Right lobe of liver (tissue), 6 donors: ENCODE data around the gene ASB15. TPM values are rescaled to one million over a fixed set of nuclear protein-coding genes. Genes with fewer than 3 reads are reported as not detected.

Experiments used
- ATAC-seq, 4 donors: fragments of 200-7000 bp; cut with Tn5 transposase; one replicate each; pipeline ENCODE4 v1.9.1; 2020; ENCODE audit warnings: mild to moderate bottlenecking in 4 of 4, moderate library complexity in 4 of 4
- DNase-seq, 3 donors: peaks; one replicate each; pipeline ENCODE4 v3.0.0-alpha.2; 2020
- H3K27ac ChIP-seq, 3 donors: fragments of 200-600 bp; one replicate each; pipeline ENCODE4 v1.8.0; 2022
- H3K27me3 ChIP-seq, 2 donors: fragments of 200-600 bp; one replicate each; pipeline ENCODE4 v1.8.0; 2022
- H3K36me3 ChIP-seq, 4 donors: fragments of 200-600 bp; sonication (generic) in 1 of 4; one replicate each; pipeline versions ENCODE4 v1.5.1 to v1.8.0; 2017 to 2022; ENCODE audit warnings: control low read depth in 1 of 4
- H3K4me1 ChIP-seq, 4 donors: fragments of 200-600 bp; sonication (generic) in 1 of 4; one replicate each; pipeline versions ENCODE4 v1.5.1 to v1.8.0; 2017 to 2022; ENCODE audit warnings: control low read depth in 1 of 4
- H3K4me3 ChIP-seq, 3 donors: fragments of 200-600 bp; one replicate each; pipeline ENCODE4 v1.8.0; 2022
- H3K9me3 ChIP-seq, 4 donors: fragments of 200-600 bp; sonication (generic) in 1 of 4; one replicate each; pipeline versions ENCODE4 v1.5.1 to v1.8.0; 2017 to 2022; ENCODE audit warnings: control low read depth in 1 of 4
- POLR2A ChIP-seq: fragments of 450-650 bp; IDR thresholded peaks from one replicate; pipeline ENCODE4 v1.6.1; 2017; ENCODE audit warnings: antibody characterized with exemption, mild to moderate bottlenecking
- WGBS: methylation state at CpG from one replicate; pipeline ENCODE4 v1.1.6; 2018; ENCODE audit warnings: low coverage, low lambda C conversion rate; ENCODE audit not compliant: insufficient coverage; ENCODE audit errors: missing lambda C conversion rate; 5-methylcytosine and 5-hydroxymethylcytosine counted together
- intact Hi-C, 2 donors: fragments of 100-400 bp; cut with DNase I; formaldehyde crosslinking; loops; one replicate each; pipeline versions ENCODE4 v1.11.2 to v1.14.1; 2022
- total RNA-seq, 6 experiments: library from RNA; depleted of rRNA in 2 of 6; stranded (reverse); fragments of >200 nt in 2 of 6; fragmentation: NEBNext Ultra II Directional in 3 of 6; extraction: Animal tissue kit (Norgen Biotek cat#: 25700) in 3 of 6; gene quantifications; one replicate each; pipeline versions ENCODE4 v1.1.0 to v1.2.4, GENCODE V29; 2016 to 2023
- TF ChIP-seq, protein P1 (sequence below), 4 donors: fragments of 200-600 bp in 3 of 4; fragments of 450-650 bp in 1 of 4; IDR thresholded peaks; one replicate each; pipeline versions ENCODE4 v1.5.1 to v1.8.0; 2016 to 2022; ENCODE audit warnings: antibody characterized with exemption in 4 of 4, mild to moderate bottlenecking in 2 of 4
- donor health status: DM: no; HTN: yes; CAD: no.
- donor health status: DM: no; HTN: no; CAD: no.
- donor health status: DM: no; HTN: no; CAD: no.
- donor health status: DM: no; HTN: yes; CAD: no.
- donor health status: DM: no; HTN: yes; CAD: no.

ASB15 gene
- total RNA-seq, 6 experiments from 2014 or later: not detected

DNA sequence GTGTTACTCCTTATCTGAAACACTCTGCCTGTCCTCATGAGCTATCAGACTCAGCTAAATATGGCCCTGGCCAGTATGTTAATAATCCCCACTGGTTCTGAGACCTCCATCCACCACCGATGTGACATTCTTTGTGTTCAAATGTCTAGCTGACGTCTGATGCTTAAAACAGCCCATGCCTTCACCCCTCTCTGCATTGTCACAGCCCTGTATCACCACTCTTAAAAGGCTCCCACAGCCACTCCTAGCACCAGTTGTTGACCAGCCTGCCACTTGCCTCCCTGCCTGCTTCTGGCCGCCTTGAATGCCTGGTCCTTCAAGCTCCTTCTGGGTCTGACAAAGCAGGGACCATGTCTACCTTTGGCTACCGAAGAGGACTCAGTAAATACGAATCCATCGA lies 54.0 kb downstream of the ASB15 start, which contains the start of gene LMOD2:
TSS of gene LMOD2 (plus strand) at position 253 of the 400 bp plus-strand sequence. CDS start at position 351, 98 bp downstream.
- no peaks in the 10 kb centered on the region for H3K27me3 ChIP-seq
- no peak within 1 kb of the TSS for H3K27ac ChIP-seq
- TF ChIP-seq, protein P1, sequence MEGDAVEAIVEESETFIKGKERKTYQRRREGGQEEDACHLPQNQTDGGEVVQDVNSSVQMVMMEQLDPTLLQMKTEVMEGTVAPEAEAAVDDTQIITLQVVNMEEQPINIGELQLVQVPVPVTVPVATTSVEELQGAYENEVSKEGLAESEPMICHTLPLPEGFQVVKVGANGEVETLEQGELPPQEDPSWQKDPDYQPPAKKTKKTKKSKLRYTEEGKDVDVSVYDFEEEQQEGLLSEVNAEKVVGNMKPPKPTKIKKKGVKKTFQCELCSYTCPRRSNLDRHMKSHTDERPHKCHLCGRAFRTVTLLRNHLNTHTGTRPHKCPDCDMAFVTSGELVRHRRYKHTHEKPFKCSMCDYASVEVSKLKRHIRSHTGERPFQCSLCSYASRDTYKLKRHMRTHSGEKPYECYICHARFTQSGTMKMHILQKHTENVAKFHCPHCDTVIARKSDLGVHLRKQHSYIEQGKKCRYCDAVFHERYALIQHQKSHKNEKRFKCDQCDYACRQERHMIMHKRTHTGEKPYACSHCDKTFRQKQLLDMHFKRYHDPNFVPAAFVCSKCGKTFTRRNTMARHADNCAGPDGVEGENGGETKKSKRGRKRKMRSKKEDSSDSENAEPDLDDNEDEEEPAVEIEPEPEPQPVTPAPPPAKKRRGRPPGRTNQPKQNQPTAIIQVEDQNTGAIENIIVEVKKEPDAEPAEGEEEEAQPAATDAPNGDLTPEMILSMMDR (IDR thresholded peaks at IDR 0.05): no peak
- no peak for TF ChIP-seq POLR2A
- H3K9me3 ChIP-seq: no peaks in the 10 kb centered on the region
- DNase-seq (no peak), ATAC-seq (no peak)
- WGBS: 59% methylated on average over 3 of the region's 6 CpGs
- no peaks in the 10 kb centered on the region for H3K36me3 ChIP-seq
- H3K4me3 ChIP-seq: no peak within 1 kb of the TSS
- intact Hi-C loops: no loop called here
- H3K4me1 ChIP-seq: peaks cover 0 to 11% (median under 1%) of the 10 kb centered on the region in 4 donors

GRCh38 chr7:123656544-123657303 lies 55.1 kb downstream of the ASB15 start:
- H3K27me3 ChIP-seq: no peaks in the 10 kb centered on the region
- H3K27ac ChIP-seq: no peak overlapping the region
- H3K4me3 ChIP-seq: no peak overlapping the region
- TF ChIP-seq, protein P1 (IDR thresholded peaks at IDR 0.05): no peak
- no peak for TF ChIP-seq POLR2A
- no peaks in the 10 kb centered on the region for H3K9me3 ChIP-seq
- intact Hi-C loops: no loop called here
- H3K4me1 ChIP-seq: peaks cover 0 to 17% (median 5%) of the 10 kb centered on the region in 4 donors
- DNase-seq (no peak), ATAC-seq (peak in 2 of 4 donors; percentile 36 to 44)
- WGBS: 71% methylated on average over 6 of the region's 6 CpGs
- no peaks in the 10 kb centered on the region for H3K36me3 ChIP-seq

- no peak for DNase-seq
- Histone ChIP-seq H3K9me3 (no peaks in the 10 kb centered on the region), H3K4me1 (peaks cover 0 to 17% (median 5%) of the 10 kb centered on the region in 4 donors), H3K4me3 (no peak overlapping the region), H3K27ac (no peak overlapping the region), H3K27me3 (no peaks in the 10 kb centered on the region), H3K36me3 (no peaks in the 10 kb centered on the region)
- WGBS: no CpG with 5 or more reads among the region's 1 CpG
- TF ChIP-seq, protein P1 (IDR thresholded peaks at IDR 0.05): no peak
- no peak for TF ChIP-seq POLR2A
- ATAC-seq: peak in 3 of 4 donors; percentile 11 to 66 (median 47)
- intact Hi-C loops: no loop called here
Observed at GRCh38 chr7:123657304-123657685, 55.7 kb downstream of the ASB15 start.

- DNase-seq (peak in 2 of 3 donors; percentile 64 to 65), ATAC-seq (peak; percentile 64 to 88 (median 72))
- no peaks in the 10 kb centered on the region for H3K36me3 ChIP-seq
- intact Hi-C loops: no loop called here
- peaks cover 0 to 17% (median 5%) of the 10 kb centered on the region in 4 donors for H3K4me1 ChIP-seq
- H3K9me3 ChIP-seq: no peaks in the 10 kb centered on the region
- H3K4me3 ChIP-seq: no peak overlapping the region
- TF ChIP-seq, protein P1 (IDR thresholded peaks at IDR 0.05): no peak
- no peak for TF ChIP-seq POLR2A
- peak overlapping the region in 1 of 3 donors; percentile 42 for H3K27ac ChIP-seq
- WGBS: 12% methylated on average over 5 of the region's 6 CpGs
- no peaks in the 10 kb centered on the region for H3K27me3 ChIP-seq
Observed at GRCh38 chr7:123658023-123658422, 56.4 kb downstream of the ASB15 start.
